Measurements from ENCODE around the gene NNT.

DNA sequence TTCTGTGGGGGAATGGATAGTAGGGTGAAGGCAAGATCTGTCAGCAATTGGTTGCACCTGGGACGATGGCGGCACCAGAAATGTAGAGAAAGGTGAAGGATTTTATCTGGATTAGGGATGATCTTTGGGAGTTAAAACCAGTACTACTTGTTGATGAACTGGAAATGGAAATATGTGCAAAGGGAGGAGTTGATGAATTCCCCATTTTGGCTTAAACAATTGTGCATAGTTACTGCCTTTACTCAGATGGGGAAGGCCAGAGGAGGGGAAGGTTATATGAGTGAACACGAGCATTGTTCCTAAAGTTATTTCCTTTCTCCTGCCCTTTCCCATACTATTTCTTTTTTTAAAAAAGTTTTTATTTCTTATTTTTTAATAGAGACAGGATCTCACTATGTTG lies 19.1 kb downstream of the NNT start:
- TF ChIP-seq POLR2AphosphoS5 (IDR thresholded peaks at IDR 0.05), result no peak
- no peak for TF ChIP-seq CTCF (IDR thresholded peaks at IDR 0.05)
- no peak for TF ChIP-seq EP300 (IDR thresholded peaks at IDR 0.05)
